Neuronal stem cell (in vitro differentiated cells): ENCODE data around the gene TUBB4B.
A peak's percentile ranks its signal among the peaks of the same experiment; 100 is the strongest.

Source experiments
- DNase-seq: peaks from one replicate; pipeline ENCODE4 v3.0.0-alpha.2; 2013; ENCODE audit warnings: low spot score
- H2AFZ ChIP-seq: one replicate; pipeline ENCODE4 v1.6.1; 2013; ENCODE audit warnings: mild to moderate bottlenecking, low read length, inconsistent platforms
- H2AK5ac ChIP-seq: 2 replicates; pipeline ENCODE4 v1.6.1; 2013; ENCODE audit warnings: low read depth, mild to moderate bottlenecking, inconsistent platforms, low read length, moderate library complexity, mixed read lengths
- H2BK120ac ChIP-seq: 2 replicates; pipeline ENCODE4 v1.6.1; 2013; ENCODE audit warnings: low read depth, mild to moderate bottlenecking, inconsistent platforms, low read length, moderate library complexity, mixed read lengths
- H2BK12ac ChIP-seq: one replicate; pipeline ENCODE4 v1.6.1; 2013; ENCODE audit warnings: low read length, inconsistent platforms
- H2BK15ac ChIP-seq: 2 replicates; pipeline ENCODE4 v1.6.1; 2013; ENCODE audit warnings: mild to moderate bottlenecking, low read length, inconsistent platforms, mixed read lengths
- H2BK5ac ChIP-seq: one replicate; pipeline ENCODE4 v1.6.1; 2013; ENCODE audit warnings: inconsistent platforms, mild to moderate bottlenecking, low read length, moderate library complexity
- H3K14ac ChIP-seq: one replicate; pipeline ENCODE4 v1.6.1; 2013; ENCODE audit warnings: low read length, inconsistent platforms
- H3K18ac ChIP-seq: 2 replicates; pipeline ENCODE4 v1.6.1; 2013; ENCODE audit warnings: low read length, inconsistent platforms
- H3K23ac ChIP-seq: 2 replicates; pipeline ENCODE4 v1.6.1; 2013; ENCODE audit warnings: low read depth, mild to moderate bottlenecking, mixed read lengths, low read length, inconsistent platforms; ENCODE audit not compliant: poor library complexity
- H3K27ac ChIP-seq: replicated peaks from 3 replicates; pipeline ENCODE4 v1.5.1; 2013; ENCODE audit warnings: low read length, inconsistent platforms
- H3K27me3 ChIP-seq, 3 experiments: 2 replicates each; pipeline ENCODE4 v1.6.1; 2013; ENCODE audit warnings: low read length in 3 of 3, mild to moderate bottlenecking in 2 of 3, inconsistent platforms in 1 of 3, low read depth in 1 of 3, mixed read lengths in 1 of 3, moderate library complexity in 1 of 3; ENCODE audit not compliant: control insufficient read depth in 3 of 3, insufficient read depth in 3 of 3
- H3K36me3 ChIP-seq, 2 donors: replicated peaks in 1 of 2; 2 replicates each; pipeline ENCODE4 v1.6.1; 2013; ENCODE audit warnings: low read length in 2 of 2; ENCODE audit not compliant: control insufficient read depth in 2 of 2, insufficient read depth in 2 of 2
- H3K4ac ChIP-seq: 2 replicates; pipeline ENCODE4 v1.6.1; 2013; ENCODE audit warnings: inconsistent platforms, mild to moderate bottlenecking, low read length, moderate library complexity
- H3K4me1 ChIP-seq, 2 donors: 1 replicate in 1 of 2; 2 replicates in 1 of 2; pipeline ENCODE4 v1.6.1; 2013; ENCODE audit warnings: low read length in 2 of 2, low read depth in 1 of 2; ENCODE audit not compliant: control insufficient read depth in 2 of 2, insufficient read depth in 1 of 2
- H3K4me2 ChIP-seq: one replicate; pipeline ENCODE4 v1.6.1; 2013; ENCODE audit warnings: mild to moderate bottlenecking, low read length, inconsistent platforms; ENCODE audit not compliant: insufficient read depth, poor library complexity, severe bottlenecking
- H3K4me3 ChIP-seq, 2 donors: 2 replicates each; pipeline ENCODE4 v1.5.1; 2013; ENCODE audit warnings: low read length in 2 of 2, mild to moderate bottlenecking in 2 of 2, inconsistent platforms in 1 of 2, moderate library complexity in 1 of 2
- H3K79me1 ChIP-seq: one replicate; pipeline ENCODE4 v1.6.1; 2013; ENCODE audit warnings: low read depth, mild to moderate bottlenecking, inconsistent platforms, low read length, moderate library complexity
- H3K9ac ChIP-seq: one replicate; pipeline ENCODE4 v1.6.1; 2013; ENCODE audit warnings: mild to moderate bottlenecking, low read depth, low read length, inconsistent platforms; ENCODE audit not compliant: poor library complexity
- H3K9me3 ChIP-seq, 2 donors: replicated peaks in 1 of 2; 2 replicates each; pipeline versions ENCODE3 to v1.6.1; 2013; ENCODE audit warnings: low read length in 2 of 2, mild to moderate bottlenecking in 2 of 2, inconsistent platforms in 1 of 2, low read depth in 1 of 2, mixed read lengths in 1 of 2, moderate library complexity in 1 of 2; ENCODE audit not compliant: control insufficient read depth in 2 of 2, insufficient read depth in 1 of 2
- H4K8ac ChIP-seq: one replicate; pipeline ENCODE4 v1.6.1; 2013; ENCODE audit warnings: low read depth, mild to moderate bottlenecking, inconsistent platforms, low read length, moderate library complexity
- H4K91ac ChIP-seq: one replicate; pipeline ENCODE4 v1.6.1; 2013; ENCODE audit warnings: low read length, low read depth, mild to moderate bottlenecking, inconsistent platforms; ENCODE audit not compliant: poor library complexity
- WGBS, 2 donors: extraction: QIAGEN DNeasy Blood & Tissue Kit; methylation state at CpG; one replicate each; pipeline ENCODE4 v1.1.7; 2013; ENCODE audit warnings: missing lambda C conversion rate in 2 of 2, mixed read lengths in 1 of 2; ENCODE audit not compliant: insufficient read length in 2 of 2, insufficient replicate concordance in 1 of 2; ENCODE audit errors: extremely low coverage in 2 of 2; 5-methylcytosine and 5-hydroxymethylcytosine counted together

Gene TUBB4B

GRCh38 chr9:137228968-137229896 lies 11.9 kb upstream of the TUBB4B start:
- Histone ChIP-seq H2BK15ac (no peak overlapping the region), H3K27ac (no peak overlapping the region), H4K91ac (no peak overlapping the region), H3K4me2 (peak overlapping the region; percentile 11), H3K14ac (no peak overlapping the region), H2AK5ac (no peak overlapping the region), H2BK120ac (no peak overlapping the region), H2AFZ (peak overlapping the region; percentile 32), H3K27me3 (peaks cover 0 to 7% (median 0%) of the 10 kb centered on the region in 3 experiments), H3K79me1 (no peaks in the 10 kb centered on the region), H3K4ac (peak overlapping the region; percentile 23), H2BK12ac (no peak overlapping the region), H3K23ac (peak overlapping the region; percentile 93), H4K8ac (no peak overlapping the region), H3K18ac (peak overlapping the region; percentile 38), H3K4me3 (peak overlapping the region in 1 of 2 donors; percentile 21), H3K4me1 (peaks cover 0 to 9% of the 10 kb centered on the region in 2 donors), H3K9me3 (no peaks in the 10 kb centered on the region), H3K9ac (peak overlapping the region; percentile 21), H2BK5ac (no peak overlapping the region), H3K36me3 (no peaks in the 10 kb centered on the region)
- DNase-seq: no peak
- WGBS, 2 donors: no CpG with 5 or more reads among the region's 27 CpGs

GRCh38 chr9:137229903-137230704 lies 11.0 kb upstream of the TUBB4B start:
- H2BK120ac ChIP-seq: no peak overlapping the region
- peaks cover 0 to 9% of the 10 kb centered on the region in 2 donors for H3K4me1 ChIP-seq
- WGBS, 2 donors: no CpG with 5 or more reads among the region's 31 CpGs
- H3K23ac ChIP-seq: no peak overlapping the region
- peak overlapping the region; percentile 93 for H2AK5ac ChIP-seq
- no peak overlapping the region for H2BK15ac ChIP-seq
- H2BK12ac ChIP-seq: no peak overlapping the region
- H3K18ac ChIP-seq: peak overlapping the region; percentile 38
- DNase-seq: no peak
- H3K36me3 ChIP-seq: no peaks in the 10 kb centered on the region
- no peak overlapping the region for H3K4me3 ChIP-seq
- no peak overlapping the region for H3K27ac ChIP-seq
- no peak overlapping the region for H4K8ac ChIP-seq
- peak overlapping the region; percentile 87 for H2BK5ac ChIP-seq
- H2AFZ ChIP-seq: peak overlapping the region; percentile 32
- no peaks in the 10 kb centered on the region for H3K9me3 ChIP-seq
- no peak overlapping the region for H4K91ac ChIP-seq
- peak overlapping the region; percentile 44 for H3K9ac ChIP-seq
- H3K4me2 ChIP-seq: peak overlapping the region; percentile 18
- no peak overlapping the region for H3K4ac ChIP-seq
- peaks cover 0 to 7% (median 0%) of the 10 kb centered on the region in 3 experiments for H3K27me3 ChIP-seq
- no peaks in the 10 kb centered on the region for H3K79me1 ChIP-seq
- no peak overlapping the region for H3K14ac ChIP-seq

GRCh38 chr9:137230705-137231371 lies 10.2 kb upstream of the TUBB4B start, which contains the start of gene SLC34A3:
TSS of gene SLC34A3 (plus strand) at chr9:137230901. CDS start at chr9:137231703, 802 bp downstream.
- peaks cover under 1% of the 10 kb centered on the region for H3K79me1 ChIP-seq
- H3K27me3 ChIP-seq: peaks cover 0 to 7% (median 0%) of the 10 kb centered on the region in 3 experiments
- H2BK5ac ChIP-seq: peak within 1 kb of the TSS; percentile 87
- no peak within 1 kb of the TSS for H2BK15ac ChIP-seq
- H3K4me2 ChIP-seq: peak within 1 kb of the TSS; percentile 18
- no peak within 1 kb of the TSS for H2BK120ac ChIP-seq
- H3K9ac ChIP-seq: peak within 1 kb of the TSS; percentile 44
- no peaks in the 10 kb centered on the region for H3K36me3 ChIP-seq
- H3K23ac ChIP-seq: no peak within 1 kb of the TSS
- H3K9me3 ChIP-seq: no peaks in the 10 kb centered on the region
- WGBS, 2 donors: no CpG with 5 or more reads among the region's 14 CpGs
- H3K14ac ChIP-seq: no peak within 1 kb of the TSS
- no peak within 1 kb of the TSS for H3K4ac ChIP-seq
- DNase-seq: no peak
- peaks cover 0 to 8% of the 10 kb centered on the region in 2 donors for H3K4me1 ChIP-seq
- peak within 1 kb of the TSS; percentile 93 for H2AK5ac ChIP-seq
- peak within 1 kb of the TSS; percentile 32 for H2AFZ ChIP-seq
- H2BK12ac ChIP-seq: no peak within 1 kb of the TSS
- no peak within 1 kb of the TSS for H3K27ac ChIP-seq
- peak within 1 kb of the TSS; percentile 64 for H3K18ac ChIP-seq
- H3K4me3 ChIP-seq: no peak within 1 kb of the TSS
- H4K91ac ChIP-seq: no peak within 1 kb of the TSS
- H4K8ac ChIP-seq: no peak within 1 kb of the TSS
